GM19238 (cell line): ENCODE measurements around the gene UHRF1.

Source experiments
- DNase-seq: peaks from one replicate; pipeline ENCODE4 v3.0.0; 2011; ENCODE audit warnings: low spot score; ENCODE audit not compliant: insufficient read length

The UHRF1 gene

GRCh38 chr19:4987256-4987655 lies 78.0 kb downstream of the UHRF1 start:
- DNase-seq, result no peak

- DNase-seq, result no peak
These were observed 78.5 kb downstream of the UHRF1 start for GRCh38 chr19:4987692-4988370.

- DNase-seq, result no peak
These were observed 79.5 kb downstream of the UHRF1 start for GRCh38 chr19:4988770-4989251.

GRCh38 chr19:4990306-4990705 lies 81.0 kb downstream of the UHRF1 start:
- no peak for DNase-seq

- DNase-seq, result no peak
These were observed 82.2 kb downstream of the UHRF1 start for GRCh38 chr19:4991538-4991937.

GRCh38 chr19:4991996-4992698 lies 82.8 kb downstream of the UHRF1 start:
- DNase-seq, result no peak

- DNase-seq, result no peak
These were observed 84.4 kb downstream of the UHRF1 start for GRCh38 chr19:4993683-4994082.

GRCh38 chr19:4996701-4997100 lies 87.4 kb downstream of the UHRF1 start:
- DNase-seq, result no peak

- no peak for DNase-seq
These were observed 88.0 kb downstream of the UHRF1 start for GRCh38 chr19:4997297-4997696.

- DNase-seq, result no peak
These were observed 90.9 kb downstream of the UHRF1 start for GRCh38 chr19:5000120-5000611.

GRCh38 chr19:5001615-5002014 lies 92.3 kb downstream of the UHRF1 start:
- DNase-seq, result peak; percentile 52

GRCh38 chr19:5002143-5002542 lies 92.8 kb downstream of the UHRF1 start:
- no peak for DNase-seq

- no peak for DNase-seq
These were observed 94.5 kb downstream of the UHRF1 start for GRCh38 chr19:5003781-5004180.

- no peak for DNase-seq
These were observed 95.8 kb downstream of the UHRF1 start for GRCh38 chr19:5005096-5005495.

GRCh38 chr19:5006201-5006600 lies 96.9 kb downstream of the UHRF1 start:
- DNase-seq, result no peak

GRCh38 chr19:5006821-5007220 lies 97.5 kb downstream of the UHRF1 start:
- no peak for DNase-seq
